GM19023 (cell line): ENCODE measurements around the gene CLPX.
"Not testable (repeated sequence)": the region's sequence is repeated elsewhere in the genome, so short reads cannot be mapped to it uniquely, and the experiment has no call there.

Experiments
- ATAC-seq: cut with Tn5 transposase; IDR thresholded peaks from one replicate; pipeline ENCODE4 v1.9.1; 2021; ENCODE audit warnings: mild to moderate bottlenecking, moderate library complexity; ENCODE audit not compliant: unreplicated experiment

The CLPX gene

GRCh38 chr15:65105038-65105437, 80.1 kb downstream of the CLPX start:
- no peak for ATAC-seq

DNA sequence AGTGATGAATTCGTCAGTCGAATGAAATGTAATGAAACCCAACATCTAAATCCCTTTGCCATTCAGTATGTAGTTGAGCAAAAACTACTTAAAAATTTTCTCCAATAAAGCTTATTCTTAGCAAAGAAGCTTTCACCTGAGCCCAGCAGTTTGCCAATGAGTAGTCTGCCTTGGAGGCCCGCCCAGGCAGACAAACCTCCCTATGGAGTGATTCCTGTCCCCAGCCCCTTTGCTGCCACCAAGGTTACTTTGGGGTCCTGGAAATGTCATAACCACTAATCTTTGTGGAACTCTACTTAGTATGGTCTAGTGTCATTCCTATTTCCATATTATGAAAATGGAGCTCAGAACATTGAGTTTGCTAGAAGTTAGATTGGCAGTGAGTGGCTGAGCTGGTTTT, 82.2 kb downstream of the CLPX start:
- no peak for ATAC-seq

DNA sequence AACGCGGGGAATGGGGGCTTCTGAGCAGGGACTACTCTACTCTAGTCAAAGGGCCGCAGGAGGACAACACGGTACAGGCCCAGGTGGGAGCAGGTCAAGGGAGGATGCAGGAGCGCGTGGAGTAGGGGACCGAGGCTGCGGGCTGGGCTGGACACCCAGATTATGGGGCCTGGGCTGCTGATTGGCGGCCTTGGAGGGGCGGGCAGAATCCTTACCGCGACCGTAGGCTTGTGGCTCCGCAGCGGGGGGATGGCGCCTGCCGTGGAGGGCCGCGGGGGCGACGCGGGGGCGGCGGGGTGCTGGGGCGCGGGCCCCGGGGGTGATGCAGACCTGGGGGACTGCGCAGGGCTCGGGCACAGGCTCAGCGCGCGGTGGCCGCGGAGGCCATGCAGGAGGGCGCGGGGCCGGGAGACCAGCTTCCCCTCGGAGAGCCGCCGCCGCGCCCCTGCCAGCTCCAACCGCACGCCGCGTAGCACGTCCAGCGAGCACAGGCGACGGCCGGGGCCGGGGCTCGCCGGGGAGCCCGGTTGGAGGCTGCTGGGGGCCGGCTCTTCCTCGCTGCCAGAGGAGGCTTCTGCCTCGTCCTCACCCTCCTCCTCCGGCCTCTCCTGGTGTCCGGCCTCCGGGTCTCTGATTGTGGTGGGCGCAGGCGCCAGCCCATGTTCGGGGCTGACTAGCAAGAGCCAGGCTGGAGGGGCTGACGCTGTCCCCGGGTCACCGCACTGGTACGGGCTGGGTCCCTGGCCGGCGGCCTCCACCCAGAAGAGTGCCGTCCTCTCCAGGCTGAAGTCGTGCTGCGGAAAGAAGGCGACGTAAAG, 83.0 kb downstream of the CLPX start:
- ATAC-seq = no peak

DNA sequence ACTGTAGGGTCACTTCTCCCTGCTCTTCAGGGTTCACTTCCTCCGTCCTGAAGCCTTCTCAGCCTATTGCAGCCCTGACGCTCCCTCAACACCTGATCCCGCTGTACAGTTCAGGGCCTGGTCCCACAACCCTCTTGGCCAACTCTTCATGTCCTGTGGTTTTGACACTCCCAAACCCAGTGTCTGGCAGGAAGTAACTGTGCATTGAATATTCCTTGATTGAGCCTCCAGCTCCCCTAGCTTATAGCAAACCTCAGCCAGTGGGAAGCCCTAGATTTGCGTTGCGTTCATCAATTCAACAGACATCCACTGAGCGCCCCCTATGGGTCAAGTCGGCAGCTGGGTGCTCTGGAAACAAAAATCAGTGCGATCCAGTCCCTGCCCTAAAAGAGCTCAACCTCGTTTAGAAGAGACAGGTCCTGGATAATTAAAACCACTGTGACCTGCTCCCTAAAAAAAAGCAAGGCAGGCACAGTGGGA, 83.7 kb downstream of the CLPX start:
- ATAC-seq = no peak

DNA sequence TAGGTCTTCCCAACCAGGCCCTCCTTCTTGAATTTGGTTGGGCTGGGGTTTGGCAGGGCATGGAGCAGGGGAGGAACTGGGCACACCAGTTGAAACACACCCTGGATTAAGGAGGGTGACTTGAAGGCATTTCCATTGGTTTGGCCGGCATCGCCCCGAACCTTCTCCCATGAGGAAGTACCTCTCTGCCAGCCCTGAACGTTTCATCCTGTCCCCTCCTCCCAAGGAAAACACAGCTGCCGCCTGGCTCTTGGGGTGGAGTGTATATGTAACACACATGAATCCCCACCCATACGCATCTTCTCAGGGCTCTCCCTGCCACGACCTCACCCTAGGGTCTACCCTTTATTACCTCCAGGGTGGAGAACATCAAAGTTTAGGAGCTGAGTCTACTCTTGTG, 84.7 kb downstream of the CLPX start:
- ATAC-seq = no peak

GRCh38 chr15:65099801-65100200, 85.3 kb downstream of the CLPX start:
- ATAC-seq = not testable (repeated sequence)

DNA sequence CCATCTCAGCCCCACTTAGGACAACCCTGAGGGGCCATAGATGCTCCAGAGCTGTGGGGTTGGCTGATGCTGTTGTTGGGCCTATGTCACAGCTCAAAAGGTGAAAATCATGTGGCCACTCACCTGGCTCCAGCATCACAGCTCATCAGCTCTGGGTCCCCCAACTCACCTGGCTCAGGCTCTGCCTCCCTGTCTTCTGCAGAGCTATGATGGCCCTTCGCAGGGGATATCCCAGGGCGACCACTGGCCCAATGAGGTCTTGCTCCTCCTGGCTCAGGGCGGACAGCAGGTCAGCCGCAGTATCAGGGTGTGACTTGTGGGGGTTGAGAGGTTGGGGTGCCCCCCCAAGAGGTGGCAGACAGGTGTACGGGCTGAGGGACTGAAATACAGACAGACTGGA, 85.8 kb downstream of the CLPX start:
- ATAC-seq = no peak
